ENCODE measurements around the gene PRKN.

Gene PRKN

DNA sequence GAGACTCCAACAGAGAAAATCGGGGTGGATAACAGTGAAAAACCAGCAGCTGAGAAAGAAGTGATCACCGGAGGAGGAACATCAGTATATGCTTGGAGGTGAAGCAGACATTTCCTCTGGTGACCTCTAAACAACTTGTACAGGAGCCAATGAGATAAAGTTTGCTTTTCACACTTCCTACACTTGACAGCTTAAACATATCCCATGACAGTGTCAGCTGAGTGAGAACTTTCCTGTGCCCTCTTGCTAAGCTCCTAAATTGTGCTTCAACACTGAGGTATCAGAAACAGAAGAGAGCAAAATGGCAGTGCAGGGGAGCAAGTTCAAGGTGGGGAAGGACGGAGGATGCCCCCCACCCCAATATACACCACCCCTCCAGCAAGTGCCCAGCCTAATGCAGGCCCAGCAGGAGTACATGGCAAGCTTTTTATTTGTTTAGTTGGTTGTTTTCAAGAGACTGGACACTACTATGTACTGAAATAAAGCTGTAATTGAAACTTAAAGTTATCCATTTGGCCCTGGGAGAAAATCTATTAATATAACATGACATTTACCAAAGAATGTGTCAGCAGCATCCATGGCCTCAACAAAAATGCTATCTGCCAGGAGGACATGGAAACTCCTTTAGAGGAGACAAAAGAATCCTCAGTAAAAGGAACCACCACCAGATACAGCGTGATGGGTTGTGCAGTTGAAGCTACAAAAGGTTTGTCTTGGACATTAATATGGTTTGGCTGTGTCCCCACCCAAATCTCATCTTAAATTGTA lies 540.2 kb downstream of the PRKN start:
- H4K20me1 ChIP-seq (ENCODE audit: insufficient read depth, low read length): no peaks in the 10 kb centered on the region
- no peaks in the 10 kb centered on the region for H3F3A ChIP-seq (ENCODE audit: insufficient read depth, low read length)
- no peak overlapping the region for H3K27ac ChIP-seq (ENCODE audit: low read depth, low read length, poor library complexity, severe bottlenecking)
- H3K9me3 ChIP-seq (ENCODE audit: low read length): no peaks in the 10 kb centered on the region
- H3K9me2 ChIP-seq (ENCODE audit: low read depth, low read length): no peaks in the 10 kb centered on the region
- no peak overlapping the region for H2AFZ ChIP-seq (ENCODE audit: low read length)
- no peaks in the 10 kb centered on the region for H3K27me3 ChIP-seq (ENCODE audit: insufficient read depth, low read length)
- H3K9ac ChIP-seq (ENCODE audit: low read length): no peak overlapping the region
- no peak overlapping the region for H3K4me2 ChIP-seq (ENCODE audit: low read length)
- TF ChIP-seq EZH2 (IDR thresholded peaks at IDR 0.05; ENCODE audit: borderline replicate concordance, low read length) (no peak), CTCF (IDR thresholded peaks at IDR 0.05; ENCODE audit: low read length) (no peak)
- no peaks in the 10 kb centered on the region for H3K36me3 ChIP-seq (ENCODE audit: insufficient read depth, low read length)
- no peaks in the 10 kb centered on the region for H3K79me2 ChIP-seq (ENCODE audit: insufficient read depth, low read length)
- H3K4me3 ChIP-seq (ENCODE audit: low read depth, low read length, poor library complexity, severe bottlenecking): no peak overlapping the region
- H3K4me1 ChIP-seq (ENCODE audit: insufficient read depth, low read length, severe bottlenecking): no peaks in the 10 kb centered on the region

DNA sequence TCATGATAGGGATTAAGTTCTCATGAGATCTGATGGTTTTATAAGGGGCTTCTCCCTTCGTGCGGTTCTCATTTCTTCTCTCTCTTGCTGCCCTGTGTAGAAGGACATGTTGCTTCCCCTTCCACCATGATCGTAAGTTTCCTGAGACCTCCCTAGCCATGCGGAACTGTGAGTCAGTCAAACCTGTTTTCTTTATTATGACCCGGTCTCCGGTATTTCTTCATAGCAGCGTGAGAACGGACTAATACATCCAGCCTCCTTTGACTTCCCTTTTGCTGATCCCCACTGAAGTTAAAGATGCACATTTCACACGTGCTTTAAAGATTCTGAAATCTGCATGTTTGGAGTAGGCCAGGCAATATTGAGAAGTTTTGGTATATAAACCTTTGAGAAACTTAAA lies 543.1 kb downstream of the PRKN start:
- H3K4me1 ChIP-seq (ENCODE audit: insufficient read depth, low read length, severe bottlenecking): no peaks in the 10 kb centered on the region
- TF ChIP-seq EZH2 (IDR thresholded peaks at IDR 0.05; ENCODE audit: borderline replicate concordance, low read length): no peak
- no peak for TF ChIP-seq CTCF (IDR thresholded peaks at IDR 0.05; ENCODE audit: low read length)

GRCh38 chr6:162181741-162182401 lies 545.7 kb downstream of the PRKN start:
- no peak overlapping the region for H2AFZ ChIP-seq (ENCODE audit: low read length)
- no peaks in the 10 kb centered on the region for H3K9me2 ChIP-seq (ENCODE audit: low read depth, low read length)
- H3K27me3 ChIP-seq (ENCODE audit: insufficient read depth, low read length): no peaks in the 10 kb centered on the region
- H3K27ac ChIP-seq (ENCODE audit: low read depth, low read length, poor library complexity, severe bottlenecking): no peak overlapping the region
- no peaks in the 10 kb centered on the region for H3F3A ChIP-seq (ENCODE audit: insufficient read depth, low read length)
- H3K4me2 ChIP-seq (ENCODE audit: low read length): no peak overlapping the region
- no peak overlapping the region for H3K4me3 ChIP-seq (ENCODE audit: low read depth, low read length, poor library complexity, severe bottlenecking)
- H3K79me2 ChIP-seq (ENCODE audit: insufficient read depth, low read length): no peaks in the 10 kb centered on the region
- H3K9me3 ChIP-seq (ENCODE audit: low read length): no peaks in the 10 kb centered on the region
- H3K4me1 ChIP-seq (ENCODE audit: insufficient read depth, low read length, severe bottlenecking): no peaks in the 10 kb centered on the region
- no peak overlapping the region for H3K9ac ChIP-seq (ENCODE audit: low read length)
- no peak for TF ChIP-seq CTCF (IDR thresholded peaks at IDR 0.05; ENCODE audit: low read length)
- TF ChIP-seq EZH2 (IDR thresholded peaks at IDR 0.05; ENCODE audit: borderline replicate concordance, low read length): no peak
- no peaks in the 10 kb centered on the region for H4K20me1 ChIP-seq (ENCODE audit: insufficient read depth, low read length)
- no peaks in the 10 kb centered on the region for H3K36me3 ChIP-seq (ENCODE audit: insufficient read depth, low read length)

More for the DNA sequence above, 543.1 kb downstream of the PRKN start:
- H3F3A ChIP-seq (ENCODE audit: insufficient read depth, low read length): no peaks in the 10 kb centered on the region
- no peak overlapping the region for H2AFZ ChIP-seq (ENCODE audit: low read length)
- no peak overlapping the region for H3K4me3 ChIP-seq (ENCODE audit: low read depth, low read length, poor library complexity, severe bottlenecking)
- no peaks in the 10 kb centered on the region for H3K9me3 ChIP-seq (ENCODE audit: low read length)
- H3K79me2 ChIP-seq (ENCODE audit: insufficient read depth, low read length): no peaks in the 10 kb centered on the region
- no peaks in the 10 kb centered on the region for H3K9me2 ChIP-seq (ENCODE audit: low read depth, low read length)
- no peaks in the 10 kb centered on the region for H3K27me3 ChIP-seq (ENCODE audit: insufficient read depth, low read length)
- H3K4me2 ChIP-seq (ENCODE audit: low read length): no peak overlapping the region
- H3K27ac ChIP-seq (ENCODE audit: low read depth, low read length, poor library complexity, severe bottlenecking): no peak overlapping the region
- H4K20me1 ChIP-seq (ENCODE audit: insufficient read depth, low read length): no peaks in the 10 kb centered on the region
- no peak overlapping the region for H3K9ac ChIP-seq (ENCODE audit: low read length)
- H3K36me3 ChIP-seq (ENCODE audit: insufficient read depth, low read length): no peaks in the 10 kb centered on the region

Measured in OCI-LY1 (cell line).